ENCODE measurements around the gene BATF. TPM values are rescaled to one million over a fixed set of nuclear protein-coding genes. Genes with fewer than 3 reads are reported as not detected.

The BATF gene
- total RNA-seq, 1 experiment from 2014 or later = not detected

GRCh38 chr14:75554482-75554881 lies 32.2 kb downstream of the BATF start:
- H3K4me3 ChIP-seq (ENCODE audit: low read depth in 2 of 2, low read length in 2 of 2) = no peak overlapping the region
- H3K27ac ChIP-seq (ENCODE audit: low read length) = no peak overlapping the region
- TF ChIP-seq SIN3A (IDR thresholded peaks at IDR 0.05; ENCODE audit: borderline replicate concordance, insufficient read depth, low read depth, low read length) (no peak), POLR2AphosphoS5 (IDR thresholded peaks at IDR 0.05; ENCODE audit: low read depth, low read length) (no peak), TCF7L2 (IDR thresholded peaks at IDR 0.05; ENCODE audit: low read depth, low read length) (no peak), REST (IDR thresholded peaks at IDR 0.05; ENCODE audit: insufficient read depth in 1 of 2, low read depth in 2 of 2, low read length in 1 of 2) (no peak)
- TF ChIP-seq, protein P1, sequence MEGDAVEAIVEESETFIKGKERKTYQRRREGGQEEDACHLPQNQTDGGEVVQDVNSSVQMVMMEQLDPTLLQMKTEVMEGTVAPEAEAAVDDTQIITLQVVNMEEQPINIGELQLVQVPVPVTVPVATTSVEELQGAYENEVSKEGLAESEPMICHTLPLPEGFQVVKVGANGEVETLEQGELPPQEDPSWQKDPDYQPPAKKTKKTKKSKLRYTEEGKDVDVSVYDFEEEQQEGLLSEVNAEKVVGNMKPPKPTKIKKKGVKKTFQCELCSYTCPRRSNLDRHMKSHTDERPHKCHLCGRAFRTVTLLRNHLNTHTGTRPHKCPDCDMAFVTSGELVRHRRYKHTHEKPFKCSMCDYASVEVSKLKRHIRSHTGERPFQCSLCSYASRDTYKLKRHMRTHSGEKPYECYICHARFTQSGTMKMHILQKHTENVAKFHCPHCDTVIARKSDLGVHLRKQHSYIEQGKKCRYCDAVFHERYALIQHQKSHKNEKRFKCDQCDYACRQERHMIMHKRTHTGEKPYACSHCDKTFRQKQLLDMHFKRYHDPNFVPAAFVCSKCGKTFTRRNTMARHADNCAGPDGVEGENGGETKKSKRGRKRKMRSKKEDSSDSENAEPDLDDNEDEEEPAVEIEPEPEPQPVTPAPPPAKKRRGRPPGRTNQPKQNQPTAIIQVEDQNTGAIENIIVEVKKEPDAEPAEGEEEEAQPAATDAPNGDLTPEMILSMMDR (IDR thresholded peaks at IDR 0.05) = no peak
- in situ Hi-C loops (cut with HindIII; ENCODE audit: low pct_unique_long_range_greater_than_20kb, low sequenced_read_pairs) (no loop called here), intact Hi-C loops (cut with micrococcal nuclease; ENCODE audit: unreplicated experiment) (no loop called here)
- peaks cover 4% of the 10 kb centered on the region; the same call in 1 of the 2 replicates for H3K9me3 ChIP-seq (ENCODE audit: control insufficient read depth, insufficient read depth, low read depth, low read length)
- no TSS peak for BruUV-seq (replicated peaks)
- POLR2A ChIA-PET = no interaction called here
- no peaks in the 10 kb centered on the region for H3K36me3 ChIP-seq (ENCODE audit: control insufficient read depth, insufficient read depth, low read length)
- H3K27me3 ChIP-seq (ENCODE audit: control insufficient read depth, insufficient read depth, low read length) = no peaks in the 10 kb centered on the region
- DNase-seq (ENCODE audit: low read depth, low spot score) (no peak), ATAC-seq (no peak)
- CTCF ChIA-PET = no interaction called here
- H3K4me1 ChIP-seq (ENCODE audit: control insufficient read depth, insufficient read depth, low read length) = no peaks in the 10 kb centered on the region

- POLR2A ChIA-PET = no interaction called here
- TF ChIP-seq POLR2AphosphoS5 (IDR thresholded peaks at IDR 0.05; ENCODE audit: low read depth, low read length) = no peak
- TF ChIP-seq TCF7L2 (IDR thresholded peaks at IDR 0.05; ENCODE audit: low read depth, low read length) = no peak
- TF ChIP-seq, protein P1 (IDR thresholded peaks at IDR 0.05) = no peak
- no peak for TF ChIP-seq SIN3A (IDR thresholded peaks at IDR 0.05; ENCODE audit: borderline replicate concordance, insufficient read depth, low read depth, low read length)
- no peak for TF ChIP-seq REST (IDR thresholded peaks at IDR 0.05; ENCODE audit: insufficient read depth in 1 of 2, low read depth in 2 of 2, low read length in 1 of 2)
- no TSS peak for BruUV-seq (replicated peaks)
- peaks cover 4% of the 10 kb centered on the region; the same call in 1 of the 2 replicates for H3K9me3 ChIP-seq (ENCODE audit: control insufficient read depth, insufficient read depth, low read depth, low read length)
- CTCF ChIA-PET = no interaction called here
- H3K27ac ChIP-seq (ENCODE audit: low read length) = no peak overlapping the region
- no peaks in the 10 kb centered on the region for H3K27me3 ChIP-seq (ENCODE audit: control insufficient read depth, insufficient read depth, low read length)
- no peak for DNase-seq (ENCODE audit: low read depth, low spot score)
- H3K36me3 ChIP-seq (ENCODE audit: control insufficient read depth, insufficient read depth, low read length) = no peaks in the 10 kb centered on the region
- H3K4me1 ChIP-seq (ENCODE audit: control insufficient read depth, insufficient read depth, low read length) = peaks cover 4% of the 10 kb centered on the region; the same call in 1 of the 2 replicates
- H3K4me3 ChIP-seq (ENCODE audit: low read depth in 2 of 2, low read length in 2 of 2) = no peak overlapping the region
- ATAC-seq = no peak
- in situ Hi-C loops (cut with HindIII; ENCODE audit: low pct_unique_long_range_greater_than_20kb, low sequenced_read_pairs) (no loop called here), intact Hi-C loops (cut with micrococcal nuclease; ENCODE audit: unreplicated experiment) (no loop called here)
Measured at GRCh38 chr14:75558440-75558839, 36.2 kb downstream of the BATF start.
